Smooth muscle cell (in vitro differentiated cells): ENCODE data around the gene EXOC4. TPM values are rescaled to one million over a fixed set of nuclear protein-coding genes. Genes with fewer than 3 reads are reported as not detected.
"Not testable (repeated sequence)": the region's sequence is repeated elsewhere in the genome, so short reads cannot be mapped to it uniquely, and the experiment has no call there.

Experiments used
- DNase-seq: peaks from one replicate; lab custom pipeline; 2025; ENCODE audit not compliant: unreplicated experiment; lab: John Stamatoyannopoulos, UW
- H2AFZ ChIP-seq: fragments of 200-600 bp; sonication (generic); 2 replicates; pipeline ENCODE4 v1.6.0; 2016; ENCODE audit warnings: antibody characterized with exemption, low read depth, mild to moderate bottlenecking
- H3F3A ChIP-seq: fragments of 200-600 bp; sonication (generic); 2 replicates; pipeline ENCODE4 v1.6.0; 2017; ENCODE audit warnings: antibody characterized with exemption, low read depth
- H3K27ac ChIP-seq: fragments of 200-600 bp; sonication (generic); 2 replicates; pipeline ENCODE4 v1.5.1; 2016; ENCODE audit warnings: low read depth, mild to moderate bottlenecking
- H3K27me3 ChIP-seq: fragments of 200-600 bp; sonication (generic); 2 replicates; pipeline ENCODE4 v1.6.1; 2016; ENCODE audit warnings: low read depth, mild to moderate bottlenecking
- H3K36me3 ChIP-seq: fragments of 200-600 bp; sonication (generic); 2 replicates; pipeline ENCODE4 v1.5.1; 2016; ENCODE audit warnings: low read depth
- H3K4me1 ChIP-seq: fragments of 200-600 bp; sonication (generic); 2 replicates; pipeline ENCODE4 v1.5.1; 2016; ENCODE audit warnings: low read depth
- H3K4me2 ChIP-seq: fragments of 200-600 bp; sonication (generic); 2 replicates; pipeline ENCODE4 v1.6.0; 2016; ENCODE audit warnings: mild to moderate bottlenecking
- H3K4me3 ChIP-seq: fragments of 200-600 bp; sonication (generic); 2 replicates; pipeline ENCODE4 v1.5.1; 2016; ENCODE audit warnings: mild to moderate bottlenecking
- H3K79me2 ChIP-seq: fragments of 200-600 bp; sonication (generic); 2 replicates; pipeline ENCODE4 v1.6.0; 2016; ENCODE audit warnings: low read depth, mild to moderate bottlenecking
- H3K9ac ChIP-seq: fragments of 200-600 bp; sonication (generic); 2 replicates; pipeline ENCODE4 v1.6.0; 2016; ENCODE audit warnings: low read depth
- H3K9me3 ChIP-seq: fragments of 200-600 bp; sonication (generic); replicated peaks from 2 replicates; pipeline ENCODE4 v1.5.1; 2016; ENCODE audit warnings: low read depth
- H4K20me1 ChIP-seq: fragments of 200-600 bp; sonication (generic); 2 replicates; pipeline ENCODE4 v1.6.0; 2016; ENCODE audit warnings: low read depth
- CTCF ChIP-seq: fragments of 200-600 bp; sonication (generic); IDR thresholded peaks from 2 replicates; pipeline ENCODE4 v1.5.1; 2017; ENCODE audit warnings: borderline replicate concordance, mild to moderate bottlenecking, antibody characterized with exemption; ENCODE audit not compliant: insufficient read depth, poor library complexity, severe bottlenecking
- WGBS: methylation state at CpG from one replicate; pipeline ENCODE4 v1.1.7; 2016; ENCODE audit warnings: low lambda C conversion rate; 5-methylcytosine and 5-hydroxymethylcytosine counted together
- polyA plus RNA-seq: library from polyadenylated mRNA; unstranded; fragments of >200 nt; fragmentation: Nextera tagmentation; extraction: Ambion mirVana; gene quantifications from 2 replicates; pipeline ENCODE4 v1.2.1, GENCODE V29; 2016
- total RNA-seq: library from RNA; depleted of rRNA; stranded (reverse); fragments of >200 nt; gene quantifications from 2 replicates; pipeline ENCODE4 v1.2.3, GENCODE V29; 2014

EXOC4 gene
- total and polyA plus RNA-seq, 2 experiments from 2014 or later, result 21.5 to 47.1 TPM

DNA sequence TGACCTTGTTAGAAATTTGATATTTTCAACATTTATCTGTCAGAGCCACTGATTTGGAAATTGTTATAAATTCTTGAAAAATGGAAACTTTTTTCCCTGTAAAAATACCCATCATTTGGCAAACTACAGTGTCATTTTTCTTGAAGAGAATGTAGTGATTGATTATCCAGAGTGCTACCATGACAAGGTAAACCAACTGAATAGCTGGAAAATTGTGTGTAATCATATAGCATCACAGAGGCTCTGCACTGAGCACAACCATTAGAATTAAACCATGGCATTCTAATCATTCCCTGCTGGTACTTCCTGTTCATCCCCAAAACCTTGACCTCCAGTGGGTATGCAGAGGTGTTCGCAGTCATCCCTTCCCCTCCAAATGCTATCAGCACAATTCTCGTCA is 633.9 kb downstream of the EXOC4 start:
- Histone ChIP-seq H3K4me2 (no peak overlapping the region), H3K36me3 (no peaks in the 10 kb centered on the region), H3K9me3 (no peaks in the 10 kb centered on the region), H3K4me3 (no peak overlapping the region), H4K20me1 (no peaks in the 10 kb centered on the region), H3K79me2 (no peaks in the 10 kb centered on the region), H2AFZ (no peak overlapping the region), H3K9ac (no peak overlapping the region), H3F3A (no peaks in the 10 kb centered on the region), H3K4me1 (no peaks in the 10 kb centered on the region), H3K27ac (no peak overlapping the region), H3K27me3 (no peaks in the 10 kb centered on the region)
- 98% methylated on average over 2 of the region's 2 CpGs for WGBS
- DNase-seq, result no peak
- no peak for TF ChIP-seq CTCF

GRCh38 chr7:133887459-133887858 is 634.6 kb downstream of the EXOC4 start:
- H3K4me2 ChIP-seq, result no peak overlapping the region
- H3K9ac ChIP-seq, result no peak overlapping the region

DNA sequence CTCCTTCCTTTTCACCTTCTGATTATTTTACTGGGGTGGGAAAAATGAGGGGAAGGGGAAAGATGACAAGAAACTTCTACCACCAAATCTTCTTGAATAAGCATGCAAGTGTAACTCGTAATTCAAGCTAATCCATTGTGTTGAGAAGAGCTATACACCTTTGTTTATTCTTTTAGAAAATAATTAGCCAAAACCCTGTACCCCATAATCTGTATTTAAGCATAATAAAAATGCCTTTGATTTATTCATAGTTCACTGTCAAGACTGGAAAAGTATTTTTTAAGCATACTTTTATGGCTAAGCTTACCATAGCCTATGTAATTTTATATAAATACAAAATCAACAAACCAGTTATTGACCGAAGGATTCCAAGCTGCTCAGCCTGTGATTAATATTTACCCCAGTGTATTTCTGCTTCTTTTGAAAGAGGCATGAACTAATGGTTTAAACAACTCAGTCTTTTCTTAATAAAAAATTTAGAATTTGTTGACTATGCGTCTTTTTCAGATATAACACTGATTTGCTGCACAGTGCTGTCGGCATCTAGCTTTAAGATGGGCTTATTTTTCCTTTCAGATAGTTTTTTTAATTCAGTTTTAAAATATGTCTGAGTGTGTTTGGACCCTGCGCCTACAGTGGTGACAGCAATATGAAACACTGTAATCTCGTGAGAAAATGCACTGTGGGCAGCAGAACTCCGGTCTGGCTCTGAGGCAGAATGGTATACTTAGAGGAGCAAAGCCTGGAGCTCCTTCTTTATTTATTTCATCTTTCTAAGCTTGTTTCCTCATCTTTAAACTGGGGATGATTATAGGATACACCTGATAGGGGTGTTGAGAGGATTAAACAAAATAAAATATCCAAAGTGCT is 635.4 kb downstream of the EXOC4 start:
- Histone ChIP-seq H3K27ac (no peak overlapping the region), H3F3A (no peaks in the 10 kb centered on the region), H3K27me3 (no peaks in the 10 kb centered on the region), H3K9me3 (no peaks in the 10 kb centered on the region), H3K4me1 (no peaks in the 10 kb centered on the region), H3K9ac (no peak overlapping the region), H3K79me2 (no peaks in the 10 kb centered on the region), H3K36me3 (no peaks in the 10 kb centered on the region), H2AFZ (no peak overlapping the region), H4K20me1 (no peaks in the 10 kb centered on the region), H3K4me3 (no peak overlapping the region), H3K4me2 (no peak overlapping the region)
- WGBS, result 65% methylated on average over 7 of the region's 7 CpGs
- TF ChIP-seq CTCF, result no peak
- no peak for DNase-seq

More at GRCh38 chr7:133887459-133887858, 634.6 kb downstream of the EXOC4 start:
- H3K27ac ChIP-seq, result no peak overlapping the region
- no peaks in the 10 kb centered on the region for H3K9me3 ChIP-seq
- H4K20me1 ChIP-seq, result no peaks in the 10 kb centered on the region
- no peaks in the 10 kb centered on the region for H3K79me2 ChIP-seq
- H3F3A ChIP-seq, result no peaks in the 10 kb centered on the region
- no peaks in the 10 kb centered on the region for H3K36me3 ChIP-seq
- WGBS, result 85% methylated on average over 2 of the region's 2 CpGs
- TF ChIP-seq CTCF, result no peak
- no peaks in the 10 kb centered on the region for H3K4me1 ChIP-seq
- DNase-seq, result no peak
- H2AFZ ChIP-seq, result no peak overlapping the region
- H3K4me3 ChIP-seq, result no peak overlapping the region
- no peaks in the 10 kb centered on the region for H3K27me3 ChIP-seq

- Histone ChIP-seq H3K36me3 (no peaks in the 10 kb centered on the region), H3K27ac (no peak overlapping the region), H3K4me3 (no peak overlapping the region), H3F3A (no peaks in the 10 kb centered on the region), H3K79me2 (no peaks in the 10 kb centered on the region), H3K27me3 (no peaks in the 10 kb centered on the region), H3K9ac (no peak overlapping the region), H2AFZ (no peak overlapping the region), H3K4me2 (no peak overlapping the region), H3K9me3 (no peaks in the 10 kb centered on the region), H4K20me1 (no peaks in the 10 kb centered on the region), H3K4me1 (no peaks in the 10 kb centered on the region)
- WGBS, result 69% methylated on average over 4 of the region's 4 CpGs
- no peak for TF ChIP-seq CTCF
- DNase-seq, result no peak
These were observed 651.9 kb downstream of the EXOC4 start for GRCh38 chr7:133904776-133905175.

GRCh38 chr7:133906553-133906952 is 653.7 kb downstream of the EXOC4 start:
- not testable (repeated sequence) for H3F3A ChIP-seq, H3K36me3 ChIP-seq, H3K27ac ChIP-seq, H3K4me1 ChIP-seq, H3K27me3 ChIP-seq, H3K79me2 ChIP-seq, H3K9ac ChIP-seq, H3K4me2 ChIP-seq, H3K4me3 ChIP-seq, H3K9me3 ChIP-seq, H2AFZ ChIP-seq, H4K20me1 ChIP-seq, DNase-seq
- WGBS, result 87% methylated on average over 18 of the region's 18 CpGs
